Hematopoietic multipotent progenitor cell treated with erythropoietin and hydrocortisone succinate and interleukin-3 and kit ligand, for 17 days (in vitro differentiated cells): Measurements from ENCODE around the gene PON1.

Experiments
- DNase-seq: peaks from one replicate; pipeline ENCODE4 v3.0.0-alpha.2; 2015; ENCODE audit warnings: low spot score

PON1 gene

DNA sequence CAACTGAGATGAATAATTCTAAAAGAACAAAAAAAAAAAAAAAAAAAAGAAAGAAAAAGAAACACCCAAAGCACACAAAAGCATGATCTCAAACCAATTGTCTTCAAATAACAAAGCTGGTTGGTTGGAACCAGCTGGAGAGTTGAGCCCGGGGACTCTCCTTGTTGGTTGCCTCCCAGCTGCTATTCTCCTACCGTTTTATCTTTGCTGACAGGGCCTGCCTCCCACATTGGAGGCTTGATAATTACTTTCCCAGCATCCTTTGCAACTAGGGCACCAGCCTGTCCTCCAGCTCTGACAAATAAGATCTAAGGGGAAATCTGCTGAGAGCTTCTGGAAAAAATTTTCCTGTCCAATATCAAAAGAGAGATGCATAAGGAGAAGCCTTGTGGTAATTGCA lies 6.8 kb downstream of the PON1 start:
- no peak for DNase-seq

DNA sequence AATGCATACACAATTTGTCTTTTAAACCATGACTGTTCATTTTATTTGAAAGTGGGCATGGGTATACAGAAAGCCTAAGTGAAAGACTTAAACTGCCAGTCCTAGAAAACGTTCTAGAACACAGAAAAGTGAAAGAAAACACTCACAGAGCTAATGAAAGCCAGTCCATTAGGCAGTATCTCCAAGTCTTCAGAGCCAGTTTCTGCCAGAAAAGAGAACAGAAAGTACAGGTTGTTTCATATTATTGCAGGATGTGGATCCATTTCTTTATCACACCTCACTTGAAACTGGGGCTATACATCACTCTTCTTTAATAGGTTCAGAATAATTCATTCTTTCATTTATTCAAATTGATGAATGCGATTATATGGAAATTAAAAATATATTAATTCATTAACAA lies 7.7 kb downstream of the PON1 start:
- DNase-seq, result no peak

- no peak for DNase-seq
Observed at GRCh38 chr7:95312561-95312960, 11.8 kb downstream of the PON1 start.

- DNase-seq, result no peak
Observed at GRCh38 chr7:95311389-95311788, 12.9 kb downstream of the PON1 start.

DNA sequence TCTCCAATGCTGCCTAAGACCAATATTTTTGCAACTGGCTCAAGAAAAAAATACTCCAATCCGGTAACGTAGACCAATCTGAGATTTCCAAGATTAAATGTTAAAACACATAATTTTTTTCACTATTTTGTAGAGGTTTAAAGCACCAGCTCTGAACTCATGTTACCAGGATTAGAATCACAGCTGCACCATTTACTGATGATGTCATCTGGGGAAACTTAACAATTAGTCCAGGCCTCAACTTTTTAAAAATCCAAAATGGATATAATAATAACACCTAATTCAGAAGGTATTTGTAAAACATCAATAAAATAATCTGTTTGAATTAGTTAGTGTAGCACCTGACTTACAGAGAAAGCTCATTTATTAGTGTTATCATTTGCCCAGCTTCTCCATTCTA lies 14.4 kb downstream of the PON1 start:
- no peak for DNase-seq

DNA sequence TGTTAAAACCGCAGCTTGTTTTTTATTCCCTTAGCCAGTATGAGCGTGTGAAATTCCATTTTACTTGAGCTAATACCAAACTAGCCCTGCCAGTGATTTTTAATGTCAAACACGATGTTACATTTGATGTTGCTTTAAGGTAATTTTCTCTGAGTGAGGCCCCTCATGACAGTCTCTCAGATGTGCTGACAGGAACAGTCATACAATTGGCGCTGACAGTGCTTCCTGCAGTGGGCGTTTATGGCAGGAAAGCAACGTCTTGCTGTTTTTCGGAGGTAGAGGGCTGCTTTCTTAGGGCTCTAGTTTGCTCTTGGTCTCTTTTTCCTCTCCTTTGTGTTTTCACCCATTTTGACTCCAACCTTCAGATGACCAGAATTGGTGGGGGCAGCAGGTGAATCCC lies 19.3 kb downstream of the PON1 start:
- no peak for DNase-seq

GRCh38 chr7:95303013-95303905 lies 21.1 kb downstream of the PON1 start:
- no peak for DNase-seq

GRCh38 chr7:95298091-95298490 lies 26.2 kb downstream of the PON1 start:
- no peak for DNase-seq

DNA sequence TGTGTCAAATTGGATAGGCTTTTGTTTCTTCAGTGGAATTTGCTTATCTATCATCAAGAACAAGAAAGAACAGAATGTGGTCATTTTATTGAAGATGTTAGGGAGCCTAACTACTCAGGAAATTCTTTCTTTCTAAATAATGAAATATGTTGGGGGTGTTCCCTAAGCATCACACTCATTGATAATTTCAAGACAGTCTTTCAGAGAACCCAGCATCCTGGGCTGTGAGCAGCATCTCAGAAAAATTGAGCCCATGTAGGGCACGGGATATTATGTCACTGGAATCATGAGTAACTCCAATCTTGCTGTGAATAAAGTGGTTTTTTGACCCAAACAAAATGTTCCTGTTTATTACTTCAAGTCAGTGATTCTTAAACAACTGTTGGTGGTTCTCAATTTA lies 27.3 kb downstream of the PON1 start:
- DNase-seq, result no peak

DNA sequence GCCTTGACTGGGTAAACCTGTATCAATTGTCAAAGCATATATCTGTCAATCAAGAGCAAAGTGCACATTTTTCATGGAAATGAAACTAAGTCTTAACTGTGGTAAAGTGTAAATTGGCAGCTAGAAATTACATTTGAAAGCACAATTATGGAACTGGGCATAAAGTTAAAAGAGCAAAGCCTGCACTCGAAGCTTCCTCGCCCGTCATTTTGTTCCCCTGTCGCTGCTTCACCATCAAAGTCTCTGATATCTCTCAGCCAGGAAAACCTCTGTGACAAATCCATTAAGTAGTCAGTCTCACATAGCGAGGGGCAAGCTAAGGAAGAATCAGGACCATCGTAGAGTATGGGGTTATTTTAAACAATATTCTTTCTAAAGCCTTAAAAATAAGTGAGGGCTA lies 27.9 kb downstream of the PON1 start:
- DNase-seq, result no peak

DNA sequence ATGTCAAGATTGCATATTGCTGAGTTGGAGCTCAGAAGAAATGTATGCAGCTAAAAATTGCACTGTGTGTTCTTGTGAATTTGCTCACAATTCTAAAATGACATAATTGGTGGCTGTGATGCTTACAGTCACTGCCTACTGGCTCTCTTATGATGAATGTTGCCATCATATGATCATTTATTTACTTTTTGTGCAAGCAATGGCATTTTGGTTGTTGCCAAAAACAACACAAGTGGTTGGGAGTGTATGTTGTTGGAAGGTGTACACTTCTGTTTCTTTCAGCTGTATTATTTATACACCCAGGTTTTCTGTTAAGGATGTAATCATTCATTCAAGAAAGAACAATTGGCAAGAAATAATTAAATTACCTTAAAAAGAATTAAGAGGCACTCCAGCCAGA lies 28.9 kb downstream of the PON1 start:
- no peak for DNase-seq

DNA sequence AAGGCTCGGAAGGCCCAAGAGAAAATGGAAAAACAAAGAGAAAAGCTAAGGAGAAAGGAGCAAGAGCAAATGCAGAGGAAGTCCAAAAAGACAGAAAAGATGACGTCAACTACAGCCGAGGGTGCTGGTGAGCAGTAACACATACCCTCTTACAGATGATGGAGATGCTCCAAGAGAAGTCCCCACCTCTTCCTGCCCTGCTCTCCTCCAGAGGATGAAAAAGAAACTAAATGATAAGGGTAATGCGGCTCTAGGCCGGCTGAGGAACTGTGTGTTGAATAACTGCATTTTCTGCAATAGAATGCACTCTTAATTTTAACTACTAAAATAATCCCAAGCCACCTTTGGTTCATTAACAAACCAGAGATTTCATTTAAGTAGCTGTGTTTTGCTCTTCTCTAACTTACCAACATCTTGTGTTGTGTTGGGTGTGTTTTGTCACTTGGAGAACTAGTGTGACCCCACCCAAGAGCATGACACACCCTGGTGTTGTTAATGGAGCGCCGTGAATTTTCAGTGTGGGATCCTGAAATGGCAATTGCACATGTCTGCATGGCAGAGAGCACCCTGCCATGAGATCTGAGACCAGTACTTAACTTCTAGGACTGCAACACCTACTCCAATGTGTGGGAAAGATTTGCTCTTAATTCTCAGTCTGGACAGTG lies 34.0 kb downstream of the PON1 start:
- no peak for DNase-seq

GRCh38 chr7:95286096-95286495 lies 38.2 kb downstream of the PON1 start:
- DNase-seq, result no peak

DNA sequence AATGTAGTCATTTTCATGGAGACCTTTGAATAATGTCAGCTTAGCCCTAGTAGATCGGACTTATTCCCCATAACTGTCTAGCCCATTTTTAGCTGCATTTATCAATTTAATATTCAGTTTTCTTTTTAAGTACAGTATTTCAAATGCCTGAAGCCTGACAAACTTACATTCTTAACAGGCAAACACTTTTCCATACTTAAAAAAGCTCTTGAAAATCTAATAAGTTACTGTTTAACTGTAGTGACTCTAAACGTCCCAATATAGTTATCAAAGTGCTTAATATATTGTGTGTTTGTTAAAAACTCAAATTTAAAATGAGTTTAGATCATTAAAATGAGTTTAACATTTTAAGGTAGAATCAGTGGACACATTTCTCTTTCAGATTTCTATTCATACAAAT lies 44.9 kb downstream of the PON1 start:
- DNase-seq, result no peak

DNA sequence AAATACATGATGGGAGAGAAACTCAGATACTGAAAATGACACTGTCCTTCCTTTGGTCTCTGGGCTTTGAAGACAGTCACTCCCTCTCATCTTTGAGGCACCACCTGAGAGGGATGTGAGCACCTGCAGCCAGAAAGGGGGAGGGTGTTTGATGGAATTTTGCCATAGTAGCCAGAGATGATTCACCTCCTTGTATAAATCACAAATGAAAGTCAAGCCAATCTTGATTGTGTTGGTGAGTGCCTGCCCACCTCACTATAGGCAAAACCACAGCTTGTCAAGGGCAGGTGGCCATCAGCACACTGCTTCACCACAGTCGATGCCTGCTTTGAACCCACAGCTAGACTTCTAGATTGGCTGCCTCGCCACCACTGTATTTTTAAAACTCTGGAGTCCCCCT lies 48.2 kb downstream of the PON1 start:
- DNase-seq, result no peak

DNA sequence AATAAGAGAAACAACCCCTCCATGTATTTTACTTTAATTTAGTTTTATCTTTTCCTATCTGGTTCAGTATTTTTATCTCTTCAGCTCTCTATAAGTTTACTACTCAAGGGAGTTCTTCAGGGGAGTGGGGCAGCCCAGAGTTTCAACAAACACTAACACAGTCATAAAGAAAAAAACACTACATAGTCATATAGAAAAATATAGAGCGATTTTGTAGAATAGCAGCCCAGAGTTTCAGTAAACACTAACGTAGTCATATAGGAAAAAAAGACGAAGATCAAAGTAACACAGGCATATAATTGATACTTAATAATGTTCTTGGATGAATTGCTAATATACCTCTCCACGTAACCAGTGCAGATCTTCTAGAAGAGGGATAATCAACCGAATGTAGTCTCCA lies 54.7 kb downstream of the PON1 start:
- no peak for DNase-seq

DNA sequence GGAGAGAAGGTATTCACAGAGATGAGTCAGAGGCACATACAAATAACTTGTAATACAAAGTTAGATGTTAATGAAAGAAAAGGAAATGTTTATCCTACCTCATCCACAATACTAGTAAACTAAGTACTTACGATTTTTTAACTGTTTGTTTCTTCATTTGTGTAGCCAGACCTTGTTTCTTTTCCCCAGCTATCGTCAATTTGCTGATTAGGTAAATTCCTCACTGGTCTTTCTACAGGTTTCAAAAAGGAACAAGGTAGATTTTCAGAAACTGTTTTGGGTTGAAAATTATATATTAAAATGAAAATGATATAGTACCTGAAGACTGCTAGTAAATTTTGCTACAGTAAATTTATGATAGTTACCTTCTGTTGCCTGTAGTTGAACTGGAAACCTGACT lies 56.6 kb downstream of the PON1 start:
- DNase-seq, result no peak

DNA sequence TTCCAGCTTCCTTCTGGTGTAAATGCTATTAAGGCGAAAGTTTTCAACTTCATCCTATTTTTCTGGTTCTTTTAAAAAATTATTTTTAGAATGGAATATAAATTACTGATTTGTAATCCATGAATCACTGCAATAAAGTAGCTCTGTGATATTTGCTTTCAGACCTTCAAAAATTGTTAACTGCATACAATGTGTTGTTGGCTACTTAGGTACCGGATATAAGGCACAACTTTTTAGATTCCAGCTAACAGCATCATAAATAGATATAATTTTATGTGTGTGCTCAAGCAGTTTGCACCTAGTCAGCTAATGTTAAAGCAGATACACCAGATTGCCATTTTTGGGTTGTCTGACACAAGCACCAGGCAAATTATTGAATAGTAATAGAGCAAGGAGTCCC lies 58.7 kb downstream of the PON1 start:
- DNase-seq, result no peak

GRCh38 chr7:95264363-95264891 lies 59.9 kb downstream of the PON1 start:
- DNase-seq, result no peak

- DNase-seq, result no peak
Observed at GRCh38 chr7:95263785-95264362, 60.5 kb downstream of the PON1 start.

- no peak for DNase-seq
Observed at GRCh38 chr7:95262875-95263274, 61.5 kb downstream of the PON1 start.

- no peak for DNase-seq
Observed at GRCh38 chr7:95261895-95262415, 62.4 kb downstream of the PON1 start.

DNA sequence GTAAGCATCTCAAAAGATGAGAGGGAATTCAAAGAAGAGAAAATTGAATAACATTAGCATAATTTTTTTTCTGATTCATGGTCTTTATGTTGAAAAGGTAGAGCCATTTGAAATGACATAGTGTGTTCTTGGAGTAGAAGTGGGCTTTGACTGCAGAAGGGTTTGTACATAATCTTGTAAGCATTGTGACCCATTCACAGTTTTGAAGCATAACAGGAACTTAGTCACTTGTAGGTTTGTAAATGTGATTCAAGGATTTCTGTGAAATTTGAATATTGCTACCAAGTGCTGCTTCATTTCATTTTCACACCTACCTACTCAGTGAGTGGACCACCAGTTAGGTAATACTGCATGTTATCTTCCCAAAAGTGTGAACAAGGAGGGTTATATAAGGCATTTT lies 68.6 kb downstream of the PON1 start:
- DNase-seq, result no peak
